Measurements from ENCODE around the gene DPEP3. TPM values are rescaled to one million over a fixed set of nuclear protein-coding genes. Genes with fewer than 3 reads are reported as not detected.
A peak's percentile ranks its signal among the peaks of the same experiment; 100 is the strongest.

The DPEP3 gene
- total RNA-seq, 2 donors from 2014 or later = not detected

DNA sequence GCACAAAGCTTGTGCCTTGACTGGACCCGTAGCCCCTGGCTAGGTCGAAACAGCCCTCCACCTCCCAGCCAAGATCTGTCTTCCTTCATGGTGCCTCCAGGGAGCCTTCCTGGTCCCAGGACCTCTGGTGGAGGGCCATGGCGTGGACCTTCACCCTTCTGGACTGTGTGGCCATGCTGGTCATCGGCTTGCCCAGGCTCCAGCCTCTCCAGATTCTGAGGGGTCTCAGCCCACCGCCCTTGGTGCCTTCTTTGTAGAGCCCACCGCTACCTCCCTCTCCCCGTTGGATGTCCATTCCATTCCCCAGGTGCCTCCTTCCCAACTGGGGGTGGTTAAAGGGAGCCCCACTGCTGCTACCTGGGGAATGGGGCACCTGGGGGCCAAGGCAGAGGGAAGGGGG lies 52.2 kb downstream of the DPEP3 start:
- no peaks in the 10 kb centered on the region for H3K27me3 ChIP-seq
- ATAC-seq (no peak), DNase-seq (peak in 1 of 4 donors; percentile 30)
- intact Hi-C loops (cut with DNase I) = no loop called here
- no peak for TF ChIP-seq POLR2A (IDR thresholded peaks at IDR 0.05)
- TF ChIP-seq, protein P1, sequence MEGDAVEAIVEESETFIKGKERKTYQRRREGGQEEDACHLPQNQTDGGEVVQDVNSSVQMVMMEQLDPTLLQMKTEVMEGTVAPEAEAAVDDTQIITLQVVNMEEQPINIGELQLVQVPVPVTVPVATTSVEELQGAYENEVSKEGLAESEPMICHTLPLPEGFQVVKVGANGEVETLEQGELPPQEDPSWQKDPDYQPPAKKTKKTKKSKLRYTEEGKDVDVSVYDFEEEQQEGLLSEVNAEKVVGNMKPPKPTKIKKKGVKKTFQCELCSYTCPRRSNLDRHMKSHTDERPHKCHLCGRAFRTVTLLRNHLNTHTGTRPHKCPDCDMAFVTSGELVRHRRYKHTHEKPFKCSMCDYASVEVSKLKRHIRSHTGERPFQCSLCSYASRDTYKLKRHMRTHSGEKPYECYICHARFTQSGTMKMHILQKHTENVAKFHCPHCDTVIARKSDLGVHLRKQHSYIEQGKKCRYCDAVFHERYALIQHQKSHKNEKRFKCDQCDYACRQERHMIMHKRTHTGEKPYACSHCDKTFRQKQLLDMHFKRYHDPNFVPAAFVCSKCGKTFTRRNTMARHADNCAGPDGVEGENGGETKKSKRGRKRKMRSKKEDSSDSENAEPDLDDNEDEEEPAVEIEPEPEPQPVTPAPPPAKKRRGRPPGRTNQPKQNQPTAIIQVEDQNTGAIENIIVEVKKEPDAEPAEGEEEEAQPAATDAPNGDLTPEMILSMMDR (IDR thresholded peaks at IDR 0.05) = no peak
- peak overlapping the region in 3 of 4 donors; percentile 79 to 84 (median 82) for H3K27ac ChIP-seq
- 54 to 72% methylated on average over 3 to 7 of the region's 7 CpGs for WGBS, 2 donors
- peaks cover 88% of the 10 kb centered on the region for H3K4me1 ChIP-seq
- H3K9me3 ChIP-seq = no peaks in the 10 kb centered on the region
- no peak overlapping the region for H3K4me3 ChIP-seq
- H3K36me3 ChIP-seq (replicated peaks in 1 of 2; ENCODE audit: insufficient read depth in 1 of 2, low read depth in 2 of 2) = no peaks in the 10 kb centered on the region

DNA sequence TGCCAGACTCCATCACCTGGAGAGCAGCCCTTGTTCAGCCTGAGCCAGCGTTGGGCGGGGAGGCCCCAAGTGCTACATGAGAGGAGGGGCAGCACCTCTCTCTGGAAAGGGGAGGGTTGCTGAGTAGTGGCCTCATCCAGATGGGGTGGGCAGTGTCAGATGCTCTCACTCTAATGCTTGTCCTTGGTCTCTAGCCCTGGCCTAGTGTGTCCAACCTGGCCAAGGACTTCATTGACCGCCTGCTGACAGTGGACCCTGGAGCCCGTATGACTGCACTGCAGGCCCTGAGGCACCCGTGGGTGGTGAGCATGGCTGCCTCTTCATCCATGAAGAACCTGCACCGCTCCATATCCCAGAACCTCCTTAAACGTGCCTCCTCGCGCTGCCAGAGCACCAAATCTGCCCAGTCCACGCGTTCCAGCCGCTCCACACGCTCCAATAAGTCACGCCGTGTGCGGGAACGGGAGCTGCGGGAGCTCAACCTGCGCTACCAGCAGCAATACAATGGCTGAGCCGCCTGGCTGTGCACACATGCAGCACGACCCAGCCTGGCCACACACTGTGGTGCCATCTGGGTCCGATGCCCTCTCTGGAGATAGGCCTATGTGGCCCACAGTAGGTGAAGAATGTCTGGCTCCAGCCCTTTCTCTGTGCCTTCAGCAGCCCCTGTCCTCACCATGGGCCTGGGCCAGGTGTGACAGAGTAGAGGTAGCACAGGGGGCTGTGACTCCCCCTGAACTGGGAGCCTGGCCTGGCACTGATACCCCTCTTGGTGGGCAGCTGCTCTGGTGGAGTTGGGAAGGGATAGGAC lies 53.0 kb downstream of the DPEP3 start:
- no peaks in the 10 kb centered on the region for H3K36me3 ChIP-seq (replicated peaks in 1 of 2; ENCODE audit: insufficient read depth in 1 of 2, low read depth in 2 of 2)
- peak; percentile 55 to 70 (median 59) for DNase-seq
- H3K27ac ChIP-seq = peak overlapping the region; percentile 79 to 90 (median 83)
- intact Hi-C loops (cut with DNase I) = no loop called here
- 39% methylated on average over 21 of the region's 22 CpGs; no CpG with 5 or more reads in 1 of the 2 donors for WGBS, 2 donors
- H3K27me3 ChIP-seq = no peaks in the 10 kb centered on the region
- H3K9me3 ChIP-seq = no peaks in the 10 kb centered on the region
- TF ChIP-seq, protein P1 (IDR thresholded peaks at IDR 0.05) = no peak
- TF ChIP-seq POLR2A (IDR thresholded peaks at IDR 0.05) = peak; percentile 11 to 54 (median 35)
- peak; percentile 4 for ATAC-seq
- peaks cover 86% of the 10 kb centered on the region for H3K4me1 ChIP-seq
- no peak overlapping the region for H3K4me3 ChIP-seq

DNA sequence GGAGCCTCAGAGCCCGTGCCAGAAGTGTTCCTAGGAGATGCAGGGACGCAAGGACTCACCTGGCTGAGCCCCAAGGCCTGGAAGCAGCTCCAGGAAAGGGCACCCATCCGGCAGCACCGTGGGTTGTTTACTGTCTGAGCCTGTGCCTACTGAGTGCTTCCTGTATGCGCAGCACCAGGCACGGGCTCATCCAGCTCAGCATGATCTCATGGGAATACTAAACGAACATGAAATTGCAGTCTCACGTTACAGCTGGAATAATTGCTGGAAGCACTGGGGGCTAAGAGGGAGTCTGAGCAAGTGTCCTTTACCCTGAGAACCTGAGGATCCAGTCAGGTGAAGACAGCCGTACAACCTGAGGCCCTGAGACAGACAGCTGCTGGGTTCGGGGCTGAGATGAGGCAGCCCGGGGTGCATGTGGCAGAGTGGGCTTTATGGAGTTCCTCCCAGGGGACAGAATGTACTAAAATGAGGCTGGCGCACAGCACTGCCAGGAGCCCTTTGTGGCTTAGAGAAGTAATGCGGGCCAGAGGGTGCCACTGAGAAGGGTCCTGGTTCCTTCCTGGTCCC lies 54.0 kb downstream of the DPEP3 start:
- ATAC-seq (peak; percentile 42), DNase-seq (peak; percentile 77 to 91 (median 88))
- TF ChIP-seq, protein P1 (IDR thresholded peaks at IDR 0.05) = peak in 4 of 7 experiments; percentile 26 to 44 (median 32)
- peak in 2 of 3 donors; percentile 52 to 56 for TF ChIP-seq POLR2A (IDR thresholded peaks at IDR 0.05)
- intact Hi-C loops (cut with DNase I) = no loop called here
- H3K4me1 ChIP-seq = peaks cover 77% of the 10 kb centered on the region
- no peaks in the 10 kb centered on the region for H3K9me3 ChIP-seq
- H3K27ac ChIP-seq = peak overlapping the region; percentile 79 to 90 (median 83)
- no peaks in the 10 kb centered on the region for H3K36me3 ChIP-seq (replicated peaks in 1 of 2; ENCODE audit: insufficient read depth in 1 of 2, low read depth in 2 of 2)
- H3K27me3 ChIP-seq = no peaks in the 10 kb centered on the region
- H3K4me3 ChIP-seq = no peak overlapping the region
- 31 to 41% methylated on average over 10 to 13 of the region's 13 CpGs for WGBS, 2 donors

Small RNA genes lying within 50 kb of the gene (small RNA-seq; reads per million reads assigned to genes)
- gene RNU6-359P = not detected

Other genes with a start within 250 kb of the DPEP3 start
- 1 to 10 TPM; 6.3 to 9.3 TPM for gene RANBP10, start 173.9 kb downstream of the DPEP3 start, total RNA-seq
- 1 to 10 TPM in 1 of 2 donors, not detected in 1; 1.6 TPM for gene TSNAXIP1, start 173.6 kb downstream of the DPEP3 start, total RNA-seq
- gene THAP11, start 138.2 kb downstream of the DPEP3 start, total RNA-seq = 10 to 100 TPM; 23.7 to 42.8 TPM
- gene NUTF2, start 133.6 kb downstream of the DPEP3 start, total RNA-seq = 10 to 100 TPM; 39.2 to 42.8 TPM
- 100 to 1,000 TPM in 1 of 2 donors, 10 to 100 TPM in 1; 57.1 to 122 TPM for gene CENPT, start 132.8 kb downstream of the DPEP3 start, total RNA-seq
- gene EDC4, start 107.4 kb downstream of the DPEP3 start, total RNA-seq = 10 to 100 TPM; 26.7 to 55.7 TPM
- gene NRN1L, start 95.6 kb downstream of the DPEP3 start, total RNA-seq = not detected
- gene PSKH1, start 87.2 kb downstream of the DPEP3 start, total RNA-seq = 10 to 100 TPM; 15.0 to 16.8 TPM
- 1,000 to 10,000 TPM in 1 of 2 donors, 100 to 1,000 TPM in 1; 286 to 1,726 TPM for gene CTRL, start 48.6 kb downstream of the DPEP3 start, total RNA-seq
- 10 to 100 TPM; 16.2 to 26.7 TPM for gene PSMB10, start 43.6 kb downstream of the DPEP3 start, total RNA-seq
- gene LCAT, start 36.4 kb downstream of the DPEP3 start, total RNA-seq = 10 to 100 TPM in 1 of 2 donors, 1 to 10 TPM in 1; 7.5 to 17.8 TPM
- 10 to 100 TPM; 23.3 to 61.3 TPM for gene SLC12A4, start 11.9 kb downstream of the DPEP3 start, total RNA-seq
- gene DPEP2, start 19.0 kb upstream of the DPEP3 start, total RNA-seq = 1 to 10 TPM in 1 of 2 donors, under 1 TPM in 1; 0.78 to 1.3 TPM
- gene DPEP2NB, start 35.4 kb upstream of the DPEP3 start, total RNA-seq = not detected
- gene DDX28, start 42.7 kb upstream of the DPEP3 start, total RNA-seq = 10 to 100 TPM in 1 of 2 donors, 1 to 10 TPM in 1; 3.4 to 13.2 TPM
- gene DUS2, start 42.8 kb upstream of the DPEP3 start, total RNA-seq = 1 to 10 TPM; 3.1 to 3.6 TPM
- gene NFATC3, start 104.9 kb upstream of the DPEP3 start, total RNA-seq = 10 to 100 TPM; 15.5 to 19.5 TPM

Measured in body of pancreas (tissue), 4 donors.